ENCODE data around the gene SEC31B. TPM values are rescaled to one million over a fixed set of nuclear protein-coding genes. Genes with fewer than 3 reads are reported as not detected.

SEC31B gene
- total and polyA plus RNA-seq, 12 donors, result 2.8 to 85.1 (median 8.3) TPM

DNA sequence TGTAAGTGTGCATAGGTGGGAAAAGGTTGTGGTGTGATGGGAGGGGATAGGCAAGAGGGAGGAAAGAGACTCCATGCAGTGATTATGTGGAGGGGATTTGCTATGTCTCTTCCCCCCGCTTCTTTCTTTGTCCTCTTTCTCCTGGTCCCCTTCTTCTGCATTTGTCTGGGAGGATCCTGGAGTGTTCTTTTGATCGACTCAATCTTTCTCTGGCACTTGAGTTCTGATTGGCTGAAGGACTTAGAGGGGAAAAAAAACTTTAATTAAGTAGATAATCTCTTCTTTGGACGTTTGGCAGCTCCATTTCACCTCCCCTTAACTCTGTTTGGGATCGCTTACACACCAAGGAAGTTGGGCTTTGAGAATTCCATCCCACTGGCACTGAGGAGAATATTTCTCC is 57.0 kb downstream of the SEC31B start, which contains the start of gene WNT8B:
Gene WNT8B (plus strand): TSS at position 301 of the 400 bp plus-strand sequence. CDS start 160 bp downstream, outside the sequence.
- H3K27ac ChIP-seq, result no peak within 1 kb of the TSS
- TF ChIP-seq, protein P1, sequence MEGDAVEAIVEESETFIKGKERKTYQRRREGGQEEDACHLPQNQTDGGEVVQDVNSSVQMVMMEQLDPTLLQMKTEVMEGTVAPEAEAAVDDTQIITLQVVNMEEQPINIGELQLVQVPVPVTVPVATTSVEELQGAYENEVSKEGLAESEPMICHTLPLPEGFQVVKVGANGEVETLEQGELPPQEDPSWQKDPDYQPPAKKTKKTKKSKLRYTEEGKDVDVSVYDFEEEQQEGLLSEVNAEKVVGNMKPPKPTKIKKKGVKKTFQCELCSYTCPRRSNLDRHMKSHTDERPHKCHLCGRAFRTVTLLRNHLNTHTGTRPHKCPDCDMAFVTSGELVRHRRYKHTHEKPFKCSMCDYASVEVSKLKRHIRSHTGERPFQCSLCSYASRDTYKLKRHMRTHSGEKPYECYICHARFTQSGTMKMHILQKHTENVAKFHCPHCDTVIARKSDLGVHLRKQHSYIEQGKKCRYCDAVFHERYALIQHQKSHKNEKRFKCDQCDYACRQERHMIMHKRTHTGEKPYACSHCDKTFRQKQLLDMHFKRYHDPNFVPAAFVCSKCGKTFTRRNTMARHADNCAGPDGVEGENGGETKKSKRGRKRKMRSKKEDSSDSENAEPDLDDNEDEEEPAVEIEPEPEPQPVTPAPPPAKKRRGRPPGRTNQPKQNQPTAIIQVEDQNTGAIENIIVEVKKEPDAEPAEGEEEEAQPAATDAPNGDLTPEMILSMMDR (IDR thresholded peaks at IDR 0.05), result no peak
- no peak for TF ChIP-seq POLR2A (IDR thresholded peaks at IDR 0.05)

DNA sequence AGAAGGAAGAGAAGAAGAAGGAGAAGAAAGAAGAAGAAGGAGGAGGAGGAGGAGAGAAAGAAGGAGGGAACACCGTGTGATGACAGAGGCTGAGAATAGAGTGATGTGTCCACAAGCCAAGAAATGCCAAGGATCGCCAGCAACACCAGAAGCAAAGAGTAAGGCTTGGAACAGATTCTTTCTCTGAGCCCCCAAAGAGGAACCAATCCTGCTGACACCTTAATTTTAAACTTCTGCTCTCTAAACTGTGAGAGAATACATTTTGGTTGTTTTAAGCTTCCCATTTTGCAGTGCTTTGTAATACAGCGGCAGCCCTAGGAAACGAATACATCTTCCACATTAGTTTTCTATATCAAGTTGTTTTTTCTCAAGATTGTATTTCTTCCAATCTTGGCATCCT is 70.7 kb downstream of the SEC31B start:
- no peaks in the 10 kb centered on the region for H3K4me1 ChIP-seq (replicated peaks in 1 of 2)
- H3K27me3 ChIP-seq, result peaks cover 8% of the 10 kb centered on the region
- WGBS, 4 donors, result 66 to 82% (median 71%) methylated on average over 4 of the region's 4 CpGs
- H3K4me3 ChIP-seq, result no peak overlapping the region
- H3K27ac ChIP-seq, result no peak overlapping the region
- intact Hi-C loops (cut with DNase I), result no loop called here
- no peaks in the 10 kb centered on the region for H3K36me3 ChIP-seq (replicated peaks in 1 of 2)
- TF ChIP-seq, protein P1 (IDR thresholded peaks at IDR 0.05), result no peak
- TF ChIP-seq POLR2A (IDR thresholded peaks at IDR 0.05), result no peak
- no peaks in the 10 kb centered on the region for H3K9me3 ChIP-seq (replicated peaks in 1 of 3)
- DNase-seq, result no peak

More for the DNA sequence above, 57.0 kb downstream of the SEC31B start, which contains the start of gene WNT8B:
- intact Hi-C loops (cut with DNase I), result no loop called here
- no peak for DNase-seq
- no peaks in the 10 kb centered on the region for H3K36me3 ChIP-seq (replicated peaks in 1 of 2)
- WGBS, 4 donors, result 56 to 63% (median 61%) methylated on average over 4 of the region's 4 CpGs
- no peaks in the 10 kb centered on the region for H3K9me3 ChIP-seq (replicated peaks in 1 of 3)
- H3K4me1 ChIP-seq (replicated peaks in 1 of 2), result no peaks in the 10 kb centered on the region
- no peak within 1 kb of the TSS for H3K4me3 ChIP-seq
- H3K27me3 ChIP-seq, result no peaks in the 10 kb centered on the region

DNA sequence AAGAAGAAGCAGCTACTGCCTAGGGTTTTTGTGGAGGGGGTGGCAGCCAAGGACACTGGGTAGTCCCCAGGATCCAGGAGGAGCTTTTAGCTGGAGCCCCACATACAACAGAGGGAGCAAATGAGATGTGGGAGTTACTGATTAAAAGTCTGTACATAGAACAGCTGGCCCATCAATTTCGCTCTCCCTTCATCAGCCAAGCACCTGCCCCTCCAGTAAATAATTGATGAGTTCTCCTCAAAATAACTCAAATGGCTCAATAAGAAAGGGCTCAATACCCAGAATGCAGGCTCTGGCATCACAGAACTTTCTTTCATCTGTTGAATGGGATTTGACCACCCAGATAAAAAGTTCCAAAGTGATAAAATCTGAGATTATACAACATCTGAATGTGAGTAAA is 72.0 kb downstream of the SEC31B start:
- TF ChIP-seq, protein P1 (IDR thresholded peaks at IDR 0.05), result no peak
- no peak for TF ChIP-seq POLR2A (IDR thresholded peaks at IDR 0.05)
- Histone ChIP-seq H3K27ac (no peak overlapping the region), H3K4me3 (no peak overlapping the region), H3K9me3 (replicated peaks in 1 of 3) (no peaks in the 10 kb centered on the region), H3K27me3 (peaks cover 4% of the 10 kb centered on the region), H3K36me3 (replicated peaks in 1 of 2) (no peaks in the 10 kb centered on the region), H3K4me1 (replicated peaks in 1 of 2) (no peaks in the 10 kb centered on the region)
- intact Hi-C loops (cut with DNase I), result no loop called here
- WGBS, 4 donors, result 74 to 88% (median 83%) methylated on average over 1 of the region's 1 CpG
- DNase-seq, result no peak

DNA sequence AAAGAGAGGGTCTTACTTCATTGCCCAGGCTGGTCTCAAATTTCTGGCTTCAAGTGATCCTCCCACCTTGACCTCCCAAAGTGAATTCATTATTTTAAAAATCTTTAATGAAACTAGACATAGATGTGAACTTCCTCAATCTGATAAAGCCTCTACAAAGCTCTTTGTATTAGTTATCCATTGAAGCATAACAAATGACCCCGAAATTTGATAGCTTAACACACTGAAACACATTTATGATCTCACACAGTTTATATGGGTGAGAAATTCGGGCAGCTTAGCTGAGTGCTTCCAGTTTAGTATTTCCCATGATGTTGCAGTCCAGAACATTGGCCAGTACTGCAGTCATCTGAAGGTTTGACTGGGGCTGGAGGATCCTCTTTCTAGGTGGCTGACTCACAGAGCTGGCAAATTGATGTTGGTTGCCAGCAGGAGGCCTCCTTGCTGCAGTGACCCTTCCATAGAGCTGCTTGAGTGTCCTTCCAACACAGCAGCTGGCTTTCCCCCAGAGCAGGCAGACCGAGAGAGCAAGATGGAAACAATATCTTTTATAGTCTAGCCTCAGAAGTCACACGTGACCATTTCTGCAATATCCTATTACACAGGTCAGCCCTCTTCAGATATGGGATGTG is 73.4 kb downstream of the SEC31B start:
- Histone ChIP-seq H3K27me3 (peaks cover 4% of the 10 kb centered on the region), H3K9me3 (replicated peaks in 1 of 3) (no peaks in the 10 kb centered on the region), H3K4me1 (replicated peaks in 1 of 2) (no peaks in the 10 kb centered on the region), H3K36me3 (replicated peaks in 1 of 2) (no peaks in the 10 kb centered on the region), H3K4me3 (no peak overlapping the region), H3K27ac (no peak overlapping the region)
- WGBS, 4 donors, result 53 to 77% (median 64%) methylated on average over 4 of the region's 4 CpGs
- intact Hi-C loops (cut with DNase I), result no loop called here
- no peak for TF ChIP-seq POLR2A (IDR thresholded peaks at IDR 0.05)
- TF ChIP-seq, protein P1 (IDR thresholded peaks at IDR 0.05), result no peak
- no peak for DNase-seq
